Stimulated activated CD4-positive, alpha-beta T cell treated with anti-CD3 and anti-CD28 coated beads, Interleukin-1b, Interleukin-23, amount 100 ng/mL, for 48 hours (primary cell): ENCODE data around the gene CYP8B1.

Experiments
- DNase-seq: peaks from one replicate; pipeline ENCODE4 v3.0.0-alpha.2; 2020

CYP8B1 gene

DNA sequence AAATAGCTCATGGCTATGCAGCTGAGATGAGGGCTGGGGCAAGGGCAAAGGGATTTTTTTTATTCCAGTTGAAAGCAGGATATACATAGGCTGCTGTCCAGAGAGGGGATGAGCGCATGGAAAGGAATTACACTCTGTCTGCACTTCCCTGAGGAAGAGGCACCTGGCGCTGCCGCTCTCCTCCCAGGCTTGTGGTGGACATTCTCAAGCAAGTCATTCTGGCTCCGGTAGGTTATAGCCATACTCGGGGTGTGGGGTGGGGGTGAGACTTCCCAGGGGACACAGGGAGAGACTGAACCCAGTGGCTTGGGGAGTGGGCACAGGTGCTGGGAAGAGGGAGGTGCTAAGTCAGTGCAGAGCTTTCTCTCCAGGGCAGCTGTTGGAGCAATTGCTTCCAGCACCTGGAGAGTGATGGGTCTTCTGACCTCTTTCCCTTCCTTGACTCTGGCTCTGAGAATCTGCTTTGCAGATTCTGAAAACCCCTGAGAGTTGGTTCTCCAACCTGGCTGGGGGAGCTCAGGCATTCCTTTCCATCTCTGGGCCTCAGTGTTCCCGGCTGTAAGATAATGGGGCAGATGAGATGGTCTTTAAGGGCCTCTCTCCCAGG lies 24.3 kb downstream of the CYP8B1 start:
- no peak for DNase-seq

DNA sequence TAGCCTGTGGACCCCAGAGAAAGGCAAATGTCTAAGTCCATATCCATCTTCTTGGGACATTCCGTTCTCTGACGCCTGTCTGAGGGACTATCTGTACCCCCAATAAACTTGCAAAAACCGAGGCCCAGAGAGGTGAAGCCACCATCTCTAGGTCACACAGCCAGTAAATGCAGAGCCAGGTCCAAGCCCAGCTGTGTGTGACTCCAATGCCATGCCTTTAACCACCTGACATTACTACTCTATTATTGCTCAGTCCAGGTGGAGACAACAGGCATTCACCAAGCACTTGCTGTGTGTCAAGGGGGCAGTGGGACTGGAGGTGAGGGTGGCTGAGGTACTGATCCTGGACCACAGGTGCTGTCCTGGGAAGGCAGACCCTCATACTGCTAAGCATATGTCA lies 25.4 kb downstream of the CYP8B1 start:
- DNase-seq: no peak

DNA sequence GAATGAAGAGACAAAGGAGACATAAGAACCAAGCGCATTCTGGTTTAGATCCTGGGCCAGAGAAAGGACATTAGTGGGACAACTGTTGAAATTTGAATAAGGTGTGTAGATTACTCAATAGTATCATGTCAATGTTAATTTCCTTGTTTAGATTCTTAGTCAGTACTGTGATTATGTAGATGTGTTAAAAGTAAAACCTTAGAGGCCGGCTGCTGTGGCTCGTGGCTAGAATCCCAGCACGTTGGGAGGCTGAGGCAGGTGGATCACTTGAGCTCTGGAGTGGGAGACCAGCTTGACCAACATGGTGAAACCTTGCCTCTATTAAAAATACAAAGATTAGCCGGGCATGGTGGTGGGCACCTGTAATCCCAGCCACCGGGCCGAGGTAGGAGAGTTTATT lies 26.7 kb downstream of the CYP8B1 start:
- DNase-seq: no peak

DNA sequence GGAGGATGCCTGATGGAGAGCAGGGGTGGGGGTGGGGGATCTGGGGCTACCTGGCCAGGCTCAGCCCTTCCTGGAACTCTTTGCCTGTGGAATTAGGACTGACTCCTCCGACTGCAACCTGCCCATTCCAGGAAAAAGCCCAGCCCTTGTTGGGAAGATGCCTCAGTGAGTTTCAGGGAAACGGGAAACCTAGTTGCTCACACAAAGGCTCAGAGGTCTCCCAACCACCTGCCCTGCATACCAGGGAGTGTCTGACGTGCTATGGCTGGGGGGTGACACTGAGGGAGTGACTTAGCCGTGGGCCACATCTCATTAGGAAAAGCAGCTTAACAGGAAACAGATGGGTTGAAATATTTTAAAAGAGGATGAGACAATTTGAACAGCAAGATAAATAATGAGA lies 27.9 kb downstream of the CYP8B1 start:
- DNase-seq: no peak

DNA sequence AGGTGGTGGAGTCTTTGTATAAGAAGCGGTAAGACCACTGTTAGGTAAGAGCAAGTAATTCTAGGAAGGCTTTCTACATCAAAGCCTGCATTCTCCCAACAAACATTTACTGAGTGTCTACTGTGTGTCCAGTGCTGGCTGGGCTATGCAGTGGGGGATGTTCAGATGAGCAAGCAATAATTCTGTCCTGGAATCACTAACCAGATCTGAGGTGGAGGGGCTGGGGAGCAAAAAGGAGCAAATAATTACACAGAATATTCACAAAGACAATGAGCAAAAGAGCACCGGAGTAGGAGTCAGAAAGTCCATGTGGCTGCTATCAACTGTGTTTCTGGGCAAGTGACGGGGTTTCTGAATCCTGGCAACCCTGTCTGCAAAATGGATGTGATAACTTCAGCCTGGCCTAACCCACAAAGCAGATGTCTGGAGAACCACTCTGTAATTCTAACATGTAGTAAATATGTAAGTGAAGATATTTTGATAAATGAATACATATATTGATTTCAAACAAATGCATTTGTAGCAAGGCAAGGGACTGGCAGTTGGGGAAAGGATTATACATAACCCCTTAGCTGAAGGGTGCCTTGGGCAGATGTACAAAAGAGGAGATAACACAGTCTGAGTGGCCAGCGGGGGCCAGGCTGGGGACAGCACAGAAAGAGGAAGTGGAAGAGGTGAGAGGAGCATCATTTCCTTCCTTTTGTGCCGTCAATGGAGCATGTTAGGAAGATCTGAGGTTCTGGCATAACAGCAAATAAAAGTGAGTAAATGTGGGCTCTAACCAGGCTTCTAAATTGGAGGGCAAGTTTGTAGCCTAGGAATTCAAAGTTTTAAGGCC lies 28.8 kb downstream of the CYP8B1 start:
- no peak for DNase-seq

DNA sequence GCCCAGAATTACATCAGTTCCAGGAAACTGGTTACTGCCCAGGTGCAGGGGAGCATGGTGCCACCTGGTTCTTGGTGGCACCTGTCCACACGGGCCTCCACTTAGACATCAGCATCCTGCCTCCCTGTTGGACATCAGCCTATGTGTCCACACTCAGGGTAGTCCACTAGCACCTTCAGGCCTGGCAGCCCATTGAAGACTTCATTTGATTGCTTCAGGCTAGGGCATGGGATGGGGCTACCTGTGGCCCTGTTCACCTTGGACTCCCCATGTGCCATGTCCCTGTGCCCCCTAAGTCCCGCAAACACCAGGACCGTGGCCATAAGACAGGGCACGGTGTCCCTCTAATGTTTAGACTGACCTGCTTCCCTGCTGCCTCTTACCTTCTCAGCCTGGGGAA lies 30.9 kb downstream of the CYP8B1 start:
- no peak for DNase-seq

DNA sequence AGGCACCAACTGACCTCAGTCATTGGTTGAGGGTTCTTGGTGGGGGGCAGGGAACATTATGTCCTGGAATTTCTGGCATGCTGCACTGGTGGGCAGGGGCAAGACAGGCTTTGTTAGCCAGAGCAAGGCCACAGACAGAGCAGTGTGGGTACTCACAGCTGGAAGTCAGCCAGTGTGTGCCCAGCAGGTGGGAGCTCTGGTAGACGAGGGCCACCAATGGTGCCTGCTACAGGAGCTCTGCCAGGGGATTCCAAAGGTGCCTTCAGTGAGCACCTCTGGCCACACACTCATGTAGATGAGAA lies 31.3 kb downstream of the CYP8B1 start:
- no peak for DNase-seq

DNA sequence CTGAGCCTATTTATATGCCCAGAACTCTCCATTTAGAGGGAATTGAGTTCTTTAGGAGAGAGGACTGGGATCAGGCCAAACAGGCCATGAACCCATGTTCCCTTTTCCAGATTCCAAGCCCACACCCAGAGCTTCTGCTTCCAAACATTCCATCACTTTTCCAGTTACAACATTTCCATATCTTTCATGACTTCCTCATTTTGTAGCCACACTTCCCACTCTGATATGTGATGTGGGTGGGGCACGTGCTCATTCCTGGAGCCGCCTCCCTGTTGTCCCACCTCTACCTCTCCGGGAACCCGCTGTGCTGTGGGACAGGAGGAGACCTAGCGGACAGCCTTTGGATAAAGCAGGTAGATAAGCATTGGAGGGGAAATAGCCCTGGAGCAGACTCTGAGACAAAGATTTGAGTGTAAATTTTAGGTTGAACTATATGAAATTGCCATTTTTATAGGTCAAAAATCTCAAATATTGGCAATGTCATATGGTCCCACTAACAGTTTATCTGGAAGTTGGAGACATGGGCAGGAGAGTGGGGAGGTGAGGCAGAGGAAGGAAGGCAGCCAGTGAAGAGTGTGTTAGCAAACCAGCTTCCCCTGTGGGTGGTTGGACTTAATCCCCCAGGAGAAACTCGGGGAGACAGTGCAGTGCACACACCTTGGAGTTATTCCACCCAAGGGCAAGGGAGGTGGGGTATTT lies 31.8 kb downstream of the CYP8B1 start:
- DNase-seq: no peak

DNA sequence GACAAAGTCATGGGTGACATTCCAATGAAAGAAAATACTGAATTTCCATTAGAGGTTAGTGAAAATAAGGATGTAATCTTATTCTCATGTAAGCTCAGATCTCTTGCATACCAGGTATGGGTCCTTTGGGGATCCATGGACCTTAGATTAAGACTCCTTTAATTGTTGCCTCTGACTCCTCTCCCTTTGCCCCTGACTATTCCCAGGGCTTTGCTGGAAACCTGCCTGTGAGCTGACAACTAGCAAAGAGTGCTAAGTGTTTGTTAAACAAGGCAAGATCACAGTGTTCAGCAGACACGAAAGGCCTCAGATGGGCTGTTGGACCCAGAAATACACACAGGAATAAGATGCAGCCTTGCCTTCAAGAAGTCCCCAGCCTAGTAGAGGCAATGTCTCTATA lies 34.3 kb downstream of the CYP8B1 start:
- no peak for DNase-seq

DNA sequence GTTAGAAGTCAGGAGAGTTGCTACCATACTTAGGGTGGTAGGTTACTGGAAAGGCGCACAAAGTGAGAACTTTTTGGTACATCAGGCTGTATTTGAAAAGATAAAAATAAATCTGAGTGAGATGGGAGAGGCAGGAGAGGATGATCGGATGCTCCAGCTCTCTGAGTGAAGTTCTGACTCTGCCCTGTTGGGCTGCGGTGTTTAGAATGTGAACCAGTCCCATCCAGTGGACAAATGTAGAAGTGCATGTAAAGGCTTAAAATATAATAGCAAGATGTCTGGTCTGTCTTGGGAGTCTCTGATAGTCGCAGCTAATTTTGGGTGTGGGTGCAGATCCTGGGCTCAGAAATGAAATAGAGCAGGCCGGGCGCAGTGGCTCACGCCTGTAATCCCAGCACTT lies 36.1 kb downstream of the CYP8B1 start:
- peak; percentile 27 for DNase-seq

DNA sequence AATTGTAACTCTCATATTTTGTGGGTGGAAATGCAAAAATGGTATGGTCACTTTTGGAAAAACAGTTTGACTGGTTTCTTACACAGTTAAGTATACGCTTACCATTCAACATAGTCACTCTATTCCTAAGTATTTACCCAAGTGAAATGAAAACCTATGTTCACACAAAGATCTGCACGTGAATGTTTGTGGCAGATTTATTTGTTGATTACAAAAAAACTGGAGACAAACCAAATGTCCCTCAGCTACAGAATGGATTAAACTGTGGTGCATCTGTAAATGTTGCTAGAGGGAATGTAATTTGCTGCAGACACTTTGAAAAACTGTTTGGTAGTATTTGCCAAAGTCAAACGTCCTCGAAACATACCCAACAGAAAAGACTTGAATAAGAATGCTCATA lies 37.1 kb downstream of the CYP8B1 start:
- no peak for DNase-seq

DNA sequence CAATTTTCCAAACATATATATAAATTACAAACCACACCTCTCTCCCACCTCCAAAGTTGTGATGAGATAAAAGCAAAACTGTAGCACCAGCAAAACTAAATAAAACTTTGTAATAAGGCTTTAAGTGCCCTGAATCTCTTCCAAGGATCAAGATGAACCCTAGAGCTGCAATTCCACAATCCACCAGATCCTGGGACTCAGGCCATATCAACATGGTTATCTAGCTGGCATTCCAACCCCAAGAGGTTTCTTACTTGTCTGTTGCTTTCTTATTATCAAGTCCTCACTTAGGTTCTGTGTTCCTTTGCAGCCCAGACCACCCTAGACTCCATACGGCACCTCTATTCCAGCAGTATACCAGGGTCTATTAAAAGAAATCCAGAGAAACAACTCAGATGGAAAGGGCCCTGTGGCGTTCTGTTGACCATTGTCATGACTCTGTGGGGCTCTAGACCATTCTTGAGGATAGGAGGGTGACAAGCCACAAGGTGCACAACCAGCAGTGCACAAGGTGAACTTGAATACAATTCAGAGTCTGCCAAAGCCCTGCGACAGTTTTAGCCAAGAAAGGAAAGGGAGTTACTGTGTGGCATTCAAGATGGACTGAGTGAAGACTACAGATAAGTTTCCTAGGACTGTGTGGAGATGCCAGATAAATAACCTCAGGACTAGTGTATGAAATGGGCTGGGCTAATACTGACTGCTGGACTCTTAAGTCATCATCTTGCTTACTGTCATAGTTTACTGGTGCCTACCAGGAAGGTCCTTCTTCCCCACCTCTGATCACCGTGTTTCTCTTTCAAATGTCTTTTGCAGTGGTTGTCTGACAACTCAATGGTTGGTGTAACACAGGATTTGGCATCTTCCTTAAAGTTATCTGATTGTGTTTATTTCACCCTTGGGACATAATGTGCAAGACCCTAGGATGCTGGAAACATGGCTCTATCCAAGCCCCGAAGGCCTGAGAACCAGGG lies 39.2 kb downstream of the CYP8B1 start:
- DNase-seq: no peak

DNA sequence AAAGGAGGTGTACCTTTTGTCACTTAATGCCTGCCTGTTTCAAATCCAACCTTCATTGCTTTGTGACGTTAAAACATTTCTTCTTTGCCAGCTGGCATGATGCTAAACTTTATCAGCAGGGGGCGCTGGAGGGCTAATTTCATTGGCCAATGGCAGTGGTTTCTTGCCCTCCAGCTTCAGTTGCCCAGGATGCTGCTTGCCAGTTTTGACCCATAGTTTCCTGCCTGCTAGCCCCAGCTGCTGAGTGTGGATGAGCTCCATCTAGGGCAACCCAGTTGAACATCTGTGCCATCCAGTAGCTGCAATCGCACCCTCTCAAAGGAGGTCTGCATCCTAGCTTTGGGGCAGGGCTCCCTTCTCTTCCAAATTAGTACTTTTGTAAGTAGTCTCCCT lies 44.4 kb downstream of the CYP8B1 start:
- DNase-seq: peak; percentile 77

DNA sequence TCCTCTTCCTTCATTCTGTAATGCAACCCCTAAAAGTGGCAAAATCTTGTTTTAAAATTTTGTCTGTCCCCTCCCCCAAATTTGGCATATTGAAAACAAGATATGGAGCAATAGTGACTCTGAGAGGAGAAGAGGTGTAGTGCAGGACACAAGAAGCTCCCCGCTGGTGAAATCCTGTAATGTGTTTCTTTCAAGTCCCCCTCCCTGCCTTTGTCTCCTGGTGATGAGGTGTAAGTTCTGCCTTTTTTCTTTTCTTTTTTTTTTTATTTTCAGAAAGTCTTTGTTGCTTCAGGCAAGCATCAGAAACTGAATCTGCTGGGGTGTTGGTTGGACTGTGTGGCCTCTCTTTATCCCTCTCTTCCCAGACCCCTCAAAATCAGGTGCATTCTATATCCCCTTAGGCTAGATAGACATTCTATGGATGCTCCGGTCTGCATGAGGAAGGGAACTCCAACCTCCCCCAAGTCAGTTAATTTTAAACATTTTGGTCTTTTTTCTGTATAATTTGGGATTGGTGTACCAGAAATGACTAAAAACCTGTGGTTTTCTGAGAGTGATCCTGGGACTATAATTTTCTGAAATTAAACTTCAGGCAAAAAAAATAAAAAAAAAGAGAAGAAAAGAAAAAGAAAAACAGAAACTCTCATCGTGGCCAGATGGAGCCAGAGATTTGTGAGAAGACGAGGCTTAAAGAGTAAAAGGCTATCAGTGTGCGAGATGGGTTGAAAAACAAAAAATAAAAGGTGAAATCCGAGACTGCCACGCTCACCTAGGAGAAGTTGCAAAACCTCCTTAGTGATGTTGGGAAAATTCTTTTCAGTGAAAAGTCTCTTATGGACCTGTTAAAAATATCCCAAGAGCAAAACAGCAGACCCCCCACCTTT lies 45.0 kb downstream of the CYP8B1 start:
- no peak for DNase-seq

DNA sequence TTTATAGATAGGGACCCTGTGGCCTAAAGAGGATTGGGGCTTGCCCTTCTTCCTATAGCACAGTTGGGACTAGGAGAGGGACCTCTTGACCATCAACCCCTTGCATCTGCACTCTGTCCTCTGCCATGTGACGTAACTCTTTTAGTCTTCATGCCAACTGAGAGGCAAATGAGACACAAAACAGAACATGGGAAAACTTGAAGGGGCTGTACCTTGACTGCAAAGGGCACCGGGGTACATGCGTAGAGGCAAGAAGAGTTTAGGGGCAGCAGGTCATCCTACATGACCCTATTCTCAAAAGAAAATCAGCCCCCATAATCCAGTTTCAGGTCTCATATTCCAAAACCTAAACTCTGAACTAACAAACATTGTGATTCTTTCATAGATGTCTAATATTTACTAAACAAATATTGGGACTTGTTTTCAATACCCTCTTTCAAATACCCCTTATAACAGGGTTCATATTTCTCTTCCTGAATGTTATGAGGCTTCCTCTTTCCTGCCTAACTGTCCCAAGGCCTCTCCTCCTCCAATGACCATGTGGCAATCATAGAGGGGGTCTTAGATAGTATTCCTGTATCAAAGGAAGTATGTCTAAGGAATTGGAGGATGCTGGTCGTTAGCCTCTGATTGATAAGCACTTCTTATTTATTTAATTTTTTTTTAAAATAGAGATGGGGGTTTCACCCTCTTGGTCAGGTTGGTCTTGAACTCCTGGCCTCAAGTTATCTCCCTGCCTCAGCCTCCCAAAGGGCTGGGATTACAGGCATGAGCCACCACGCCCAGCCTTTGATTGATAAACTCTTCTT lies 45.8 kb downstream of the CYP8B1 start:
- DNase-seq: no peak

DNA sequence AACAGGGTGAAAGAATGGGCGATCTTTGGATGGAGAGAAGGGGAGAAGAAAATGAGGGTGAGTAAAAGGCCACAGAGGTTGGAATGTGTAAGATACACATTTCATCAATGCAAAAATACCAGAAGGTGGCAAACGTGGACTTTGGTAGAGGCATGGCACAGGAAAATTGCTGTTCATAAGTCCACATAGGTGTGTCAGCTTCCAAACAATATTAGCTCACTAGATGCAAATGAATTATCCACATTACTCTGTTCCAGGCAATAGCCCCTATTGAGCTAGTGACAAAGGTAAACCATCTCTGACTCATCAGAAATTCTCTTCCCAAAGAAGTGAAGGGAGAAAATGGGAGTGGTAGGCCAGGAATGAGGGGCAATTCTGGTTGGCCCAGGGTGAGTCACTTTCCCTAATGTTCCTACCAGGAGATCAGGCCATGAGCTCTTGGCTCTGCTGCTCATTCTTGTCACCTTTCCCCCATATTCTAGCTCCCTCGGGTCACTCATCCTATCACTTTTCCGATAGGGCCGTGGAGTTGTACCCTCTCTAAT lies 46.5 kb downstream of the CYP8B1 start:
- no peak for DNase-seq

DNA sequence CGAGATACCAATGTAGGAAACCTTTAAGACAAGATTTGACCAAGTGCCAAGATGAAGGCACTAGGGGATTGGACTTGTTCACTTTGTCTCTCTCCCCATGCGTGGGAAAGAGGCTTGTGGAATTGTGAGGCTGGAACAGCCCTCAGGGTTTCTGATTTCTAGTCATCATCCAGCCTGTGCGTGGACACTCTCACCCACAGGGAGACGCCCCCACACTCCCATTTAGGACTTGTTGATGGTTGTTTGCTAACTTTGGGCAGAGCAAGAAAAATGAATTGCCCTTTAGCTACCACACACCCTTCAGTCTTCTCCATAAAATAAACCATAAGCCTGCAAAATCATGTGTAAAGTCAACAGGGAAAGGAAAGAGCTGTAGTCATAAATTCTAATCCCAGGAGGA lies 48.0 kb downstream of the CYP8B1 start:
- DNase-seq: no peak

DNA sequence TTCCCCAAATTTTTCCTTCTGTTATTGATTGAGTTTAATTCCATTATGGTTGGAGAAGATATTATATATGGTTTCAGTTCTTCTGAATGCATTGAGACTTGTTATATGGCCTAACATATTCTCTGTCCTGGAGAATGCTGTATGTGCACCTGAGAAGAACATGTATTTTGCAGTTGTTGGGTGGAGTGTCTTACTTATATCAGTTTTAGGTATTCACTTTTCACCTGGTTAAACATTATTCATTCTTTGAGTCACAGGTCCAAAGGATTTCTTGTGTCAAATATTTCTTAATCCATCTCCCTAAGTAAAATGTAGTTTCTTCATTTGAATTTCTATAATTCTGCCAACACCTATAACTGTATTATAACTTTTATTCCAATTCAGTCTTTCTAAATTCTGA lies 48.7 kb downstream of the CYP8B1 start:
- DNase-seq: no peak

DNA sequence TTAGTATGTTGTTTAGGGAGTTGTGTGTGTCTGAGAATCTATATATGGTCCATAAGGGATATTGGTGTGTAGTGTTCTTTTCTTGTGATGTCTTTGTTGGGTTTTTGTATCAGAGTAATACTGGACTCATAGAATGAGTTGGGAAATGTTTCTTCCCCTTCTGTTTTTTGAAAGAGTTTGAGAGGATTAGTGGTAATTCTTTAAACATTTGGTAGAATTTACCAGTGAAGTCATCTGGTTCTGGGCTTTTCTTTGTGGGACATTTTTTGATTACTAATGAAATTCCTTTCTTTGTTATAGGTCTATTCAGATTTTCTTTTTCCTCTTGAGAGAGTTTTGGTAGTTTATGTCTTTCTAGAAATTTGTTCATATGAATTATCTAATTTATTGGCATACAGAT lies 49.5 kb downstream of the CYP8B1 start:
- no peak for DNase-seq

DNA sequence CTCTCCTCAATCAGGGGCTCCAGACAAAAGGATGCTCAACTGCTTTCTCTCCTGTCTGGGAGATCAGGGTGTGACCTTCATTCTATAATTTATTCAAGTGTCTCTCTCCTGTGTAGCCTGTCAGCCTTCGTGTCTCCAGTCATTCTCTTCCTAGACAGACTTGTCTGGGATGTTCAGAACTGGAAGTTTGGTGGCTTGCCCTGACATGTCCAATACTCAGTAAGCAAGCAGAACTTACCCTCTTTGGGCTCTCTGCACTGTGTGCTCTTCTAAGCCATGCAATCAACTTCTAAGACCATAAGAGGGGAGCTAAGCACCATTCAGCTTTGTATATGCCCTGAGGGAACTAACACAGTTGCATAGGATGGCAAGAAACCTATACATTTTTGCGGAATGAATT lies 52.3 kb downstream of the CYP8B1 start:
- no peak for DNase-seq

DNA sequence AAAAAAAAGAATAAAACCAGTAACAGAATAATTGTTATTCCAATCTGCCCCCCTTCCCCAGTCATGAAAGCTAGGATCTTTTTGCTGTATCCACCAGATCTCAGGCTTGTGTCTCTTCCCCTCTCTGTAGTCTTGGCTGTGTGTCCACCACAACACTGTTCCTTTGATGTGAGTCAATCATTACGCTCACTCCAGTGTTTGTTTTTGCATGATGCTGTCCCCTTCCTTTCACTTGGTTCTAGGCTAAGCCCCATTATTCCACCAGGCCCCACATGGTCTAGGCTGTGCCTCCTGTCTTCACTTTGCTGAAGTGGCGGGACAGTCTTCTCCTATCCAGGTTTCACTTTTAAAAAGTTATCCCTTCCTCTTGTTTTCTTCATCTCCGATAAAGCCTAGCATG lies 52.9 kb downstream of the CYP8B1 start:
- DNase-seq: no peak
